Keratinocyte (primary cell): ENCODE results near the gene PFKFB3. TPM values are rescaled to one million over a fixed set of nuclear protein-coding genes. Genes with fewer than 3 reads are reported as not detected.
A peak's percentile ranks its signal among the peaks of the same experiment; 100 is the strongest.

ENCODE experiments used
- DNase-seq: peaks from one replicate; pipeline ENCODE4 v3.0.0-alpha.2; 2011; ENCODE audit warnings: low read depth, missing footprints, low spot score
- FAIRE-seq: peaks from 2 replicates; lab custom pipeline; 2011; peaks lifted over from hg19 to GRCh38; lab: Jason Lieb, UNC
- H2AFZ ChIP-seq: 2 replicates; pipeline ENCODE4 v1.6.0; 2012; ENCODE audit warnings: low read length, control low read depth, inconsistent platforms; ENCODE audit not compliant: control insufficient read depth
- H3K27ac ChIP-seq: 2 replicates; pipeline ENCODE4 v1.5.1; 2011; ENCODE audit warnings: low read length; ENCODE audit not compliant: control insufficient read depth, insufficient read depth
- H3K27me3 ChIP-seq: 3 replicates; pipeline ENCODE4 v1.6.0; 2011; ENCODE audit warnings: low read length; ENCODE audit not compliant: control insufficient read depth, insufficient read depth; ENCODE audit errors: extremely low read depth
- H3K36me3 ChIP-seq, 2 experiments: 2 replicates in 1 of 2; 3 replicates in 1 of 2; pipeline ENCODE4 v1.5.1; 2011; ENCODE audit warnings: low read length in 2 of 2, mild to moderate bottlenecking in 1 of 2; ENCODE audit not compliant: control insufficient read depth in 2 of 2, insufficient read depth in 2 of 2; ENCODE audit errors: extremely low read depth in 1 of 2
- H3K4me1 ChIP-seq: 3 replicates; pipeline ENCODE4 v1.5.1; 2011; ENCODE audit warnings: low read length; ENCODE audit not compliant: control insufficient read depth, insufficient read depth; ENCODE audit errors: extremely low read depth
- H3K4me2 ChIP-seq: 3 replicates; pipeline ENCODE4 v1.6.0; 2011; ENCODE audit warnings: low read depth, low read length; ENCODE audit not compliant: control insufficient read depth, insufficient read depth; ENCODE audit errors: extremely low read depth
- H3K4me3 ChIP-seq, 3 experiments: fragments of 200-600 bp in 1 of 3; sonication (generic) in 1 of 3; 2 replicates in 2 of 3; 3 replicates in 1 of 3; pipeline ENCODE4 v1.5.1; 2011 to 2016; ENCODE audit warnings: low read length in 3 of 3, mild to moderate bottlenecking in 3 of 3, control low read depth in 2 of 3, inconsistent platforms in 1 of 3, low read depth in 1 of 3, mixed read lengths in 1 of 3, mixed run types in 1 of 3, moderate library complexity in 1 of 3; ENCODE audit not compliant: control insufficient read depth in 2 of 3, insufficient read depth in 2 of 3; ENCODE audit errors: extremely low read depth in 1 of 3
- H3K79me2 ChIP-seq: 2 replicates; pipeline ENCODE4 v1.6.0; 2012; ENCODE audit warnings: low read length; ENCODE audit not compliant: control insufficient read depth, insufficient read depth
- H3K9ac ChIP-seq: 3 replicates; pipeline ENCODE4 v1.6.0; 2011; ENCODE audit warnings: low read length; ENCODE audit not compliant: control insufficient read depth, insufficient read depth; ENCODE audit errors: extremely low read depth
- H3K9me1 ChIP-seq: 3 replicates; pipeline ENCODE4 v1.6.0; 2011; ENCODE audit warnings: low read length; ENCODE audit not compliant: control insufficient read depth, insufficient read depth; ENCODE audit errors: extremely low read depth
- H3K9me3 ChIP-seq: 2 replicates; pipeline ENCODE4 v1.5.1; 2012; ENCODE audit warnings: low read depth, low read length; ENCODE audit not compliant: control insufficient read depth
- H4K20me1 ChIP-seq: 3 replicates; pipeline ENCODE4 v1.6.0; 2011; ENCODE audit warnings: low read length; ENCODE audit not compliant: control insufficient read depth, insufficient read depth; ENCODE audit errors: extremely low read depth
- EZH2 ChIP-seq: IDR thresholded peaks from one replicate; pipeline ENCODE4 v1.6.1; 2012; ENCODE audit warnings: inconsistent platforms, mild to moderate bottlenecking, low read length, moderate library complexity
- dilution Hi-C: fragments of 300-500 bp; cut with MboI; formaldehyde crosslinking; loops from one replicate; pipeline ENCODE4 v1.7.0; 2020; ENCODE audit warnings: low sequenced_read_pairs; ENCODE audit not compliant: extremely low pct_ligation_motif_present
- polyA plus RNA-seq, 5 experiments: library from polyadenylated mRNA; depleted of rRNA in 3 of 5; stranded (reverse) in 3 of 5; stranded (forward) in 1 of 5; unstranded in 1 of 5; fragments of >200 nt; gene quantifications; 1 replicate in 1 of 5; 2 replicates in 3 of 5; 3 replicates in 1 of 5; pipeline versions ENCODE4 v1.2.1 to v1.2.3, GENCODE V29; 2011 to 2012; ENCODE audit warnings: missing spikeins in 2 of 5, low read depth in 1 of 5, low replicate concordance in 1 of 5
- TF ChIP-seq, protein P1 (sequence below), 3 experiments: IDR thresholded peaks in 1 of 3; conservative IDR thresholded peaks in 1 of 3; optimal IDR thresholded peaks in 1 of 3; 2 replicates in 2 of 3; 3 replicates in 1 of 3; pipeline versions ENCODE3 to v1.5.1; 2011; ENCODE audit warnings: low read length in 3 of 3, mild to moderate bottlenecking in 3 of 3, moderate library complexity in 2 of 3, control low read depth in 1 of 3, inconsistent platforms in 1 of 3; ENCODE audit not compliant: insufficient read depth in 2 of 3; ENCODE audit errors: extremely low read depth in 1 of 3

PFKFB3 gene
- polyA plus RNA-seq, 1 donor (not counting 4 experiments of a cell fraction or from before 2014, with no cell fraction given) = 18.6 TPM

DNA sequence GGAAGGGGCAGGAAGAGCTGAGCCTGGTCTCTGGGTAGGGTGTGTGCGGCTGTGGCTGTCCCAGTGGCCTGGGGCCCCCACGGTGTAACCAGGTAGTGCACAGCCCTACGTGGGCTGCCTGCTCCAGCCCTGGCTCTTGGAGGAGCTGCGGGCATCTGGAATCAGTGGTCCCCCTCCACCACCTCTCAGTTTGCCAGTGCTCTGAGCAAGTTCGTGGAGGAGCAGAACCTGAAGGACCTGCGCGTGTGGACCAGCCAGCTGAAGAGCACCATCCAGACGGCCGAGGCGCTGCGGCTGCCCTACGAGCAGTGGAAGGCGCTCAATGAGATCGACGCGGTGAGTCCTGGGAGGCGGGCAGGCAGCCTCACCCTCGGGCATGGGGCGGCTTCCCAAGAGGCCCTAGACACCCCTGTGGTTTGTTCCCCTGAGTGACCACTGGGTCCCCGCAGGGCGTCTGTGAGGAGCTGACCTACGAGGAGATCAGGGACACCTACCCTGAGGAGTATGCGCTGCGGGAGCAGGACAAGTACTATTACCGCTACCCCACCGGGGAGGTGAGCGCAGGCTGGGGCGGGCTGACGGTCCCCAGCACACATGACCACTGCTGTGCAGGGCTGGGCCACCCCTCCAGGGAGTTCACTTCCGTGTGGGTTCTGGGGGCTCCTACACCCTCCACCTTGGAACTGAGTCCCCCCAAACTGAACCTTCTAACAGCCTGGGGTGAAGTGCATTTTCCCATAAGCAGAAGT is 18.6 kb downstream of the PFKFB3 start:
- H3K36me3 ChIP-seq = peaks cover 38 to 50% of the 10 kb centered on the region in 2 experiments
- no peak overlapping the region for H3K9ac ChIP-seq
- H4K20me1 ChIP-seq = no peaks in the 10 kb centered on the region
- H3K4me1 ChIP-seq = peaks cover 34% of the 10 kb centered on the region
- no peak overlapping the region for H3K27ac ChIP-seq
- no peaks in the 10 kb centered on the region for H3K9me1 ChIP-seq
- no peak overlapping the region for H2AFZ ChIP-seq
- FAIRE-seq = no peak
- DNase-seq = no peak
- H3K4me3 ChIP-seq = no peak overlapping the region
- TF ChIP-seq, protein P1, sequence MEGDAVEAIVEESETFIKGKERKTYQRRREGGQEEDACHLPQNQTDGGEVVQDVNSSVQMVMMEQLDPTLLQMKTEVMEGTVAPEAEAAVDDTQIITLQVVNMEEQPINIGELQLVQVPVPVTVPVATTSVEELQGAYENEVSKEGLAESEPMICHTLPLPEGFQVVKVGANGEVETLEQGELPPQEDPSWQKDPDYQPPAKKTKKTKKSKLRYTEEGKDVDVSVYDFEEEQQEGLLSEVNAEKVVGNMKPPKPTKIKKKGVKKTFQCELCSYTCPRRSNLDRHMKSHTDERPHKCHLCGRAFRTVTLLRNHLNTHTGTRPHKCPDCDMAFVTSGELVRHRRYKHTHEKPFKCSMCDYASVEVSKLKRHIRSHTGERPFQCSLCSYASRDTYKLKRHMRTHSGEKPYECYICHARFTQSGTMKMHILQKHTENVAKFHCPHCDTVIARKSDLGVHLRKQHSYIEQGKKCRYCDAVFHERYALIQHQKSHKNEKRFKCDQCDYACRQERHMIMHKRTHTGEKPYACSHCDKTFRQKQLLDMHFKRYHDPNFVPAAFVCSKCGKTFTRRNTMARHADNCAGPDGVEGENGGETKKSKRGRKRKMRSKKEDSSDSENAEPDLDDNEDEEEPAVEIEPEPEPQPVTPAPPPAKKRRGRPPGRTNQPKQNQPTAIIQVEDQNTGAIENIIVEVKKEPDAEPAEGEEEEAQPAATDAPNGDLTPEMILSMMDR (optimal IDR thresholded peaks at IDR 0.05 in 1 of 3, IDR thresholded peaks at IDR 0.05 in 1 of 3, conservative IDR thresholded peaks at IDR 0.05 in 1 of 3; ENCODE audit: extremely low read depth in 1 of 3, insufficient read depth in 2 of 3, low read length in 3 of 3) = no peak
- no peak for TF ChIP-seq EZH2
- no peaks in the 10 kb centered on the region for H3K27me3 ChIP-seq
- H3K79me2 ChIP-seq = peaks cover 2% of the 10 kb centered on the region
- H3K9me3 ChIP-seq = no peaks in the 10 kb centered on the region
- dilution Hi-C loops = no loop called here
- H3K4me2 ChIP-seq = no peak overlapping the region

DNA sequence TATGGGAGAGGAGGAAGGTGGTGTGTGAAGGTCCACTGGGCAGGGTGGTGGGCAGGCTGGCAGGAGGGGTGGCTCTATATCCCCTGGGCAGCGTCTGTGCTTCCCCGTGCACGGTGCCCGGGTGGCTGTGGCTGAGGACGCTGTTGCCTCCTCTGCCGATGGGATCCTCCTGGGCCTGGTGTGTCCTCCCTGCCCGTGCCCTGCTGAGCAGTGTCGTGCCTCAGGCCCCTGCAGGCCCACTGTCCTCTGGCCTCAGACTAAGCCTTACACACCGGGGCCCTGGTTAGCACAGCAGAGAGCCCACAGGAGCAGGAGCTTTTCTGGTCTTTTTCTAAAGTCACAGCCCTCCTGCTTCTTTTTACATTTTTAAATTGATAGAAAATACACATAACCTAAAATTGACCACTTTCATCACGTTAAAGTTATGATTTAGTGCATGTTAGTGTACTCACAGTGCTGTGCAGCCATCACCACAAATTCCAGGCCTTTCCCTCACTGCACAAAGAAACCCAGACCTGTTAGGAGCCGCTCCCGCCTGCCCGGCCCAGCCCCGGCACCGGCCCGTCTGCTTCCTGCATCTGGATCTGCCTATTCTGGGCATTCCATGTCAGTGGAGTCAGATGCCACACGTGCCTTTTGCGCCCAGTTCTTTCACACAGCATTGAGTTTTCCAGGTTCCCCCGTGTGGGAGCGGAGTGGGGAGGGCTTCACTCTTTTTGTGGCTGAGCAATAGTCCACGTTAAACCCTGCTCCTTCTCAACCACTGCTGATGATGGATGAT is 19.4 kb downstream of the PFKFB3 start:
- Histone ChIP-seq H3K4me3 (no peak overlapping the region), H3K9me1 (no peaks in the 10 kb centered on the region), H3K9ac (peak overlapping the region; percentile 18), H3K36me3 (peaks cover 33 to 46% of the 10 kb centered on the region in 2 experiments), H2AFZ (no peak overlapping the region), H3K27me3 (no peaks in the 10 kb centered on the region), H3K27ac (peak overlapping the region; percentile 26), H4K20me1 (no peaks in the 10 kb centered on the region), H3K4me1 (peaks cover 34% of the 10 kb centered on the region), H3K4me2 (no peak overlapping the region), H3K9me3 (no peaks in the 10 kb centered on the region), H3K79me2 (peaks cover 2% of the 10 kb centered on the region)
- dilution Hi-C loops = no loop called here
- FAIRE-seq (peak; percentile 23), DNase-seq (peak; percentile 35)
- no peak for TF ChIP-seq EZH2
- TF ChIP-seq, protein P1 (optimal IDR thresholded peaks at IDR 0.05 in 1 of 3, IDR thresholded peaks at IDR 0.05 in 1 of 3, conservative IDR thresholded peaks at IDR 0.05 in 1 of 3; ENCODE audit: extremely low read depth in 1 of 3, insufficient read depth in 2 of 3, low read length in 3 of 3) = no peak
